Measurements from ENCODE around the gene CORO1A. TPM values are rescaled to one million over a fixed set of nuclear protein-coding genes. Genes with fewer than 3 reads are reported as not detected.
"Not testable (repeated sequence)": the region's sequence is repeated elsewhere in the genome, so short reads cannot be mapped to it uniquely, and the experiment has no call there.

CORO1A gene
- total RNA-seq, 1 donor from 2014 or later: 25.2 TPM

DNA sequence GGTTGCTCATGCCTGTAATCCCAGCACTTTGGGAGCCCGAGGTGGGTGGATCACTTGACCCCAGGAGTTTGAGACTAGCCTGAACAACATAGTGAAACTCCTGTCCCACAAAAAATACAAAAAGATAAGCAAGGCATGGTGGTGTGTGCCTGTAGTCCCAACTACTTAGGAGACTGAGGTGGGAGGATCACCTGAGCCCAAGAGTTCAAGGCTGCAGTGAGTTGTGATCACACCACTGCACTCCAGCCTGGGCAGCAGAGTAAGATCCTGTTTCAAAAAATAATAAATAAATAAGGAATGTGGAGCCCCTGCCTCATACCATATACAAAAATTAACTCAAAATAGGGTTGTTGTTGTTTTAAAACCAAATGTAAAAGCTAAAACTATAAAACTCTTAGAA, 26.2 kb upstream of the CORO1A start:
- H3K27ac Mint-ChIP-seq (ENCODE audit: unreplicated experiment): no peak overlapping the region
- H3K9me3 Mint-ChIP-seq: no peaks in the 10 kb centered on the region
- no peak overlapping the region for H3K4me3 Mint-ChIP-seq
- no peaks in the 10 kb centered on the region for H3K4me1 Mint-ChIP-seq
- TF ChIP-seq, protein P1, sequence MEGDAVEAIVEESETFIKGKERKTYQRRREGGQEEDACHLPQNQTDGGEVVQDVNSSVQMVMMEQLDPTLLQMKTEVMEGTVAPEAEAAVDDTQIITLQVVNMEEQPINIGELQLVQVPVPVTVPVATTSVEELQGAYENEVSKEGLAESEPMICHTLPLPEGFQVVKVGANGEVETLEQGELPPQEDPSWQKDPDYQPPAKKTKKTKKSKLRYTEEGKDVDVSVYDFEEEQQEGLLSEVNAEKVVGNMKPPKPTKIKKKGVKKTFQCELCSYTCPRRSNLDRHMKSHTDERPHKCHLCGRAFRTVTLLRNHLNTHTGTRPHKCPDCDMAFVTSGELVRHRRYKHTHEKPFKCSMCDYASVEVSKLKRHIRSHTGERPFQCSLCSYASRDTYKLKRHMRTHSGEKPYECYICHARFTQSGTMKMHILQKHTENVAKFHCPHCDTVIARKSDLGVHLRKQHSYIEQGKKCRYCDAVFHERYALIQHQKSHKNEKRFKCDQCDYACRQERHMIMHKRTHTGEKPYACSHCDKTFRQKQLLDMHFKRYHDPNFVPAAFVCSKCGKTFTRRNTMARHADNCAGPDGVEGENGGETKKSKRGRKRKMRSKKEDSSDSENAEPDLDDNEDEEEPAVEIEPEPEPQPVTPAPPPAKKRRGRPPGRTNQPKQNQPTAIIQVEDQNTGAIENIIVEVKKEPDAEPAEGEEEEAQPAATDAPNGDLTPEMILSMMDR (conservative IDR thresholded peaks at IDR 0.05): no peak
- H3K27me3 Mint-ChIP-seq (ENCODE audit: low read depth): no peaks in the 10 kb centered on the region
- H3K36me3 Mint-ChIP-seq (ENCODE audit: low read depth): no peaks in the 10 kb centered on the region
- DNase-seq (ENCODE audit: low read depth, low spot score): no peak

DNA sequence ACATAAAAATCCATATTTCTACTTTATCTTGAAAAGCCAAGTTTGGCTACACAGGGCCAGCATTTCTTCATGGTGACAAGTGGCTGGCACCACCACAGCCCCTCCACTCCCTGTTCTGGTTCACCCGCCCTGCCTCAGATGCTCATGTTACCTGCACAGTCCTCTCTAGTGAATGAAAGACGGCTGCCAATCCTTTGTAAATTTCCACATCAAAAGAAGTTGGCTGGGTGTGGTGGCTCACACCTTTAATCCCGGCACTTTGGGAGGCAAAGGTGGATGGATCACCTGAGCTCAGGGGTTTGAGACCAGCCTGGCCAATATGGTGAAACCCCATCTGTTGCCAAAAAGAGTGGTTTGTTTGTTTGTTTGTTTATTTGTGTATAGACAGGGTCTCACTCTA, 19.9 kb upstream of the CORO1A start:
- peaks cover 3% of the 10 kb centered on the region for H3K9me3 Mint-ChIP-seq
- H3K27me3 Mint-ChIP-seq (ENCODE audit: low read depth): no peaks in the 10 kb centered on the region
- no peak overlapping the region for H3K27ac Mint-ChIP-seq (ENCODE audit: unreplicated experiment)
- H3K36me3 Mint-ChIP-seq (ENCODE audit: low read depth): peaks cover 2% of the 10 kb centered on the region
- H3K4me1 Mint-ChIP-seq: peaks cover 4% of the 10 kb centered on the region
- H3K4me3 Mint-ChIP-seq: no peak overlapping the region
- TF ChIP-seq, protein P1 (conservative IDR thresholded peaks at IDR 0.05): no peak
- no peak for DNase-seq (ENCODE audit: low read depth, low spot score)

DNA sequence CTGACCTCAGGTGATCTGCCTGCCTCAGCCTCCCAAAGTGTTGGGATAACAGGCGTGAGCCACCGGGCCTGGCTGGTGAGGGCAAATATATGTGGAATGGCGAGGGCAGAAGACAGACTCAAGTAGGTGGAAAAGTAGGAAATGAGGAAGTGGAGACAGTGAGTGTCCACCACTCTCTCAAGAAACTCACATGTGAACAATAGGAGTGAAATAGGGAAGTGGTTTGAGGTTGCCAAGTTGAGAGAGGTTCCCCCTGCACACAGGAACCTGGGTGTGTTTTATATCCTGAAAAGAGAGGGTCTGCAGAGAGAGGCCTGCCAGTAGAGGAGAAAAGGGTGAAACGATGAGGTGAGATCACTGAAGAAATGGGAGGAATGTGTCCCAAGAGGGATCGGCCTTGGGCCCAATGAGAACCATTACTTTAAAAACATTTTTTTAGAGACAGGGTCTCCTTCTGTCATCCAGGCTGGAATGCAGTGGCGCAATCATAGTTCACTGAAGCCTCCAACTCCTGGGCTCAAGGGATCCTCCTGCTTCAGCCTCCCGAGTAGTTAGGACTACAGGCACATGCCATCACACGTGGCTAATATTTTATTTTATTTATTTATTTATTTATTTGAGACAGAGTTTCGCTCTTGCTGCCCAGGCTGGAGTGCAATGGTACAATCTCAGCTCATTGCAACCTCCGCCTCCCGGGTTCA, 17.1 kb upstream of the CORO1A start:
- Mint-ChIP-seq H3K27ac (ENCODE audit: unreplicated experiment) (no peak overlapping the region), H3K4me3 (no peak overlapping the region)

DNA sequence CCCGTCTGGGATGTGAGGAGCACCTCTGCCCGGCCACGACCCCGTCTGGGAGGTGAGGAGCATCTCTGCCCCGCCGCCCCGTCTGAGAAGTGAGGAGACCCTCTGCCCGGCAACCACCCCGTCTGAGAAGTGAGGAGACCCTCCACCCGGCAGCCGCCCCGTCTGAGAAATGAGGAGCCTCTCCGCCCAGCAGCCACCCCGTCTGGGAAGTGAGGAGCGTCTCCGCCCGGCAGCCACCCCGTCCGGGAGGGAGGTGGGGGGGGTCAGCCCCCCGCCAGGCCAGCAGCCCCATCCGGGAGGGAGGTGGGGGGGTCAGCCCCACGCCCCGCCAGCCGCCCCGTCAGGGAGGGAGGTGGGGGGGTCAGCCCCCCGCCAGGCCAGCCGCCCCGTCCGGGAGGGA, 14.7 kb upstream of the CORO1A start:
- not testable (repeated sequence) for DNase-seq (ENCODE audit: low read depth, low spot score); H3K4me1 Mint-ChIP-seq; H3K36me3 Mint-ChIP-seq (ENCODE audit: low read depth); H3K27me3 Mint-ChIP-seq (ENCODE audit: low read depth); H3K9me3 Mint-ChIP-seq; H3K27ac Mint-ChIP-seq (ENCODE audit: unreplicated experiment); H3K4me3 Mint-ChIP-seq

More for the DNA sequence above, 17.1 kb upstream of the CORO1A start:
- peaks cover 4% of the 10 kb centered on the region for H3K4me1 Mint-ChIP-seq
- no peak for DNase-seq (ENCODE audit: low read depth, low spot score)
- H3K36me3 Mint-ChIP-seq (ENCODE audit: low read depth): peaks cover 2% of the 10 kb centered on the region
- H3K9me3 Mint-ChIP-seq: peaks cover 3% of the 10 kb centered on the region
- no peaks in the 10 kb centered on the region for H3K27me3 Mint-ChIP-seq (ENCODE audit: low read depth)
- TF ChIP-seq, protein P1 (conservative IDR thresholded peaks at IDR 0.05): no peak

DNA sequence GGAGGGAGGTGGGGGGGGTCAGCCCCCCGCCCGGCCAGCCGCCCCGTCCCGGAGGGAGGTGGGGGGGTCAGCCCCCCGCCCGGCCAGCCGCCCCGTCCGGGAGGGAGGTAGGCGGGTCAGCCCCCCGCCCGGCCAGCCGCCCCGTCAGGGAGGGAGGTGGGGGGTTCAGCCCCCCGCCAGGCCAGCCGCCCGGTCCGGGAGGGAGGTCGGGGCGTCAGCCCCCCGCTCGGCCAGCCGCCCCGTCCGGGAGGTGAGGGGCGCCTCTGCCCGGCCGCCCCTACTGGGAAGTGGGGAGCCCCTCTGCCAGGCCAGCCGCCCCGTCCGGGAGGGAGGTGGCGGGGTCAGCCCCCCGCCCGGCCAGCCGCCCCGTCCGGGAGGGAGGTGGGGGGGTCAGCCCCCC, 14.0 kb upstream of the CORO1A start:
- not testable (repeated sequence) for H3K4me1 Mint-ChIP-seq; DNase-seq (ENCODE audit: low read depth, low spot score); H3K36me3 Mint-ChIP-seq (ENCODE audit: low read depth); H3K27ac Mint-ChIP-seq (ENCODE audit: unreplicated experiment); H3K4me3 Mint-ChIP-seq; H3K27me3 Mint-ChIP-seq (ENCODE audit: low read depth); H3K9me3 Mint-ChIP-seq

DNA sequence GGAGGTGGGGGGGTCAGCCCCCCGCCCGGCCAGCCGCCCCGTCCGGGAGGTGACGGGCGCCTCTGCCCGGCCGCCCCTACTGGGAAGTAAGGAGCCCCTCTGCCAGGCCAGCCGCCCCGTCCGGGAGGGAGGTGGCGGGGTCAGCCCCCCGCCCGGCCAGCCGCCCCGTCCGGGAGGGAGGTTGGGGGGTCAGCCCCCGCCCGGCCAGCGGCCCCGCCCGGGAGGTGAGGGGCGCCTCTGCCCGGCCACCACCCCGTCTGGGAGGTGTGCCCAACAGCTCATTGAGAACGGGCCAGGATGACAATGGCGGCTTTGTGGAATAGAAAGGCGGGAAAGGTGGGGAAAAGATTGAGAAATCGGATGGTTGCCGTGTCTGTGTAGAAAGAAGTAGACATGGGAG, 13.3 kb upstream of the CORO1A start:
- not testable (repeated sequence) for H3K4me3 Mint-ChIP-seq; H3K27me3 Mint-ChIP-seq (ENCODE audit: low read depth); DNase-seq (ENCODE audit: low read depth, low spot score); H3K36me3 Mint-ChIP-seq (ENCODE audit: low read depth); H3K4me1 Mint-ChIP-seq; H3K9me3 Mint-ChIP-seq; H3K27ac Mint-ChIP-seq (ENCODE audit: unreplicated experiment)

DNA sequence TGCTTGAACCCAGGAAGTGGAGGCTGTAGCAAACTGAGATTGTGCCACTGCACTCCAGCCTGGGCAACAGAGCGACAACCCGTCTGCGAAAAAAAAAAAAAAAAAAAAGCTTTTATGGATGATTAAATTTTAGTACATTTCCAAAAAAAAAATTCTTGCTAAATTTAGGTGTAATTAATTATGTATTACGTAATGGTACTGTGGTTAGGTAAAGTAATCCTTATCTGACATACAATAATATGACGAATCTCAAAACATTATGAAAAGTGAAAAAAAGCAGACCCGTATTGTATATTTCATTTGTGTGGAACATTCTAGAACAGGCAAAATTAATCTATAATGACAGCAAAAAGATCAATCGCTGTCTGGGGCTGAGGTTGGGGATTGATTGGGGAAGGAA, 10.3 kb upstream of the CORO1A start:
- H3K36me3 Mint-ChIP-seq (ENCODE audit: low read depth): peaks cover 2% of the 10 kb centered on the region
- DNase-seq (ENCODE audit: low read depth, low spot score): no peak
- no peak overlapping the region for H3K4me3 Mint-ChIP-seq
- H3K27me3 Mint-ChIP-seq (ENCODE audit: low read depth): no peaks in the 10 kb centered on the region
- H3K27ac Mint-ChIP-seq (ENCODE audit: unreplicated experiment): no peak overlapping the region
- H3K9me3 Mint-ChIP-seq: peaks cover 3% of the 10 kb centered on the region
- TF ChIP-seq, protein P1 (conservative IDR thresholded peaks at IDR 0.05): no peak
- H3K4me1 Mint-ChIP-seq: peaks cover 3% of the 10 kb centered on the region

DNA sequence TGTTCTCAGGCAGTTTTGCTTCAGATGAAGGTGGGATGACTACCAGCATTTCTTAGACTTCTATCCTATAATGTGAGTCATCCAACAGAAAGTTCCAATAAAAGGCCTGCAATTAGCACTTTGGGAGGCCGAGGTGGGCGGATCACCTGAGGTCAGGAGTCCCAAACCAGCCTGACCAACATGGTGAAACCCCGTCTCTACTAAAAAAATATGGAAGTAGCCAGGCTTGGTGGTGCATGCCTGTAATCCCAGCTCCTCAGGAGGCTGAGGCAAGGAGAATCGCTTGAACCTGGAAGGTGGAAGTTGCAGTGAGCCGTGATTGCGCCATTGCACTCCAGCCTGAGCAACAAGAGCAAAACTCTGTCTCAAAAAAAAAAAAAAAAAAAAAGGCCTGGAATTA, 6.5 kb upstream of the CORO1A start:
- H3K36me3 Mint-ChIP-seq (ENCODE audit: low read depth); H3K4me3 Mint-ChIP-seq; H3K9me3 Mint-ChIP-seq: not testable (repeated sequence)

More for the DNA sequence above, 6.5 kb upstream of the CORO1A start:
- not testable (repeated sequence) for H3K27me3 Mint-ChIP-seq (ENCODE audit: low read depth); DNase-seq (ENCODE audit: low read depth, low spot score); H3K4me1 Mint-ChIP-seq; H3K27ac Mint-ChIP-seq (ENCODE audit: unreplicated experiment)
